Mesenchymal stem cell (in vitro differentiated cells and primary cell): ENCODE results near the gene BRICD5.

ENCODE experiments used
- DNase-seq: peaks from one replicate; pipeline ENCODE4 v3.0.0-alpha.2; 2013
- H2AFZ ChIP-seq: one replicate; pipeline ENCODE4 v1.6.1; 2013; ENCODE audit warnings: low read depth, mild to moderate bottlenecking, control low read depth, inconsistent platforms, low read length, moderate library complexity
- H2AK5ac ChIP-seq: 2 replicates; pipeline ENCODE4 v1.6.1; 2013; ENCODE audit warnings: low read length, moderate library complexity, mild to moderate bottlenecking, inconsistent platforms; ENCODE audit not compliant: severe bottlenecking
- H2BK120ac ChIP-seq: one replicate; pipeline ENCODE4 v1.6.1; 2013; ENCODE audit warnings: low read depth, mild to moderate bottlenecking, inconsistent platforms, low read length, moderate library complexity
- H2BK12ac ChIP-seq, 2 experiments: one replicate each; pipeline ENCODE4 v1.6.1; 2013; ENCODE audit warnings: inconsistent platforms in 2 of 2, low read length in 2 of 2, mild to moderate bottlenecking in 2 of 2, moderate library complexity in 2 of 2, control low read depth in 1 of 2
- H2BK15ac ChIP-seq: one replicate; pipeline ENCODE4 v1.6.1; 2013; ENCODE audit warnings: mild to moderate bottlenecking, low read depth, inconsistent platforms; ENCODE audit not compliant: poor library complexity, severe bottlenecking
- H2BK5ac ChIP-seq: 2 replicates; pipeline ENCODE4 v1.6.1; 2013; ENCODE audit warnings: low read depth, mild to moderate bottlenecking, low read length, control low read depth, inconsistent platforms; ENCODE audit not compliant: poor library complexity, severe bottlenecking
- H3K14ac ChIP-seq, 2 experiments: one replicate each; pipeline ENCODE4 v1.6.1; 2013; ENCODE audit warnings: inconsistent platforms in 2 of 2, low read length in 2 of 2, control low read depth in 1 of 2, mild to moderate bottlenecking in 1 of 2, moderate library complexity in 1 of 2
- H3K18ac ChIP-seq, 2 experiments: one replicate each; pipeline ENCODE4 v1.6.1; 2013; ENCODE audit warnings: inconsistent platforms in 2 of 2, low read length in 2 of 2, control low read depth in 1 of 2, low read depth in 1 of 2, mild to moderate bottlenecking in 1 of 2
- H3K23ac ChIP-seq, 2 experiments: one replicate each; pipeline ENCODE4 v1.6.1; 2013; ENCODE audit warnings: inconsistent platforms in 2 of 2, low read length in 2 of 2, mild to moderate bottlenecking in 2 of 2, moderate library complexity in 2 of 2, control low read depth in 1 of 2
- H3K27ac ChIP-seq: 2 replicates; pipeline ENCODE4 v1.5.1; 2013; ENCODE audit warnings: mild to moderate bottlenecking, moderate library complexity, low read length, control low read depth, inconsistent platforms; ENCODE audit not compliant: poor library complexity, severe bottlenecking
- H3K27me3 ChIP-seq, 2 experiments: 2 replicates each; pipeline versions ENCODE4 v1.6.1 to v1.7.0; 2013; ENCODE audit warnings: low read length in 2 of 2, mild to moderate bottlenecking in 2 of 2, moderate library complexity in 2 of 2, control low read depth in 1 of 2, inconsistent platforms in 1 of 2; ENCODE audit not compliant: control insufficient read depth in 1 of 2, insufficient read depth in 1 of 2
- H3K36me3 ChIP-seq, 2 experiments: 2 replicates each; pipeline versions ENCODE4 v1.6.1 to v1.7.0; 2013; ENCODE audit warnings: low read length in 2 of 2, control low read depth in 1 of 2, inconsistent platforms in 1 of 2, low read depth in 1 of 2, mild to moderate bottlenecking in 1 of 2; ENCODE audit not compliant: insufficient read depth in 2 of 2, control insufficient read depth in 1 of 2
- H3K4ac ChIP-seq, 2 experiments: one replicate each; pipeline ENCODE4 v1.6.1; 2013; ENCODE audit warnings: inconsistent platforms in 2 of 2, low read length in 2 of 2, mild to moderate bottlenecking in 2 of 2, moderate library complexity in 2 of 2, control low read depth in 1 of 2, low read depth in 1 of 2
- H3K4me1 ChIP-seq: 2 replicates; pipeline ENCODE4 v1.6.1; 2013; ENCODE audit warnings: low read depth, low read length, control low read depth; ENCODE audit not compliant: control insufficient read depth, insufficient read depth
- H3K4me2 ChIP-seq: 2 replicates; pipeline ENCODE4 v1.6.1; 2013; ENCODE audit warnings: low read length, mild to moderate bottlenecking, inconsistent platforms; ENCODE audit not compliant: poor library complexity, severe bottlenecking
- H3K4me3 ChIP-seq, 2 experiments: 2 replicates each; pipeline versions ENCODE4 v1.5.1 to v1.7.0; 2013; ENCODE audit warnings: low read length in 2 of 2, mild to moderate bottlenecking in 2 of 2, control low read depth in 1 of 2, low read depth in 1 of 2; ENCODE audit not compliant: insufficient read depth in 1 of 2
- H3K79me1 ChIP-seq: replicated peaks from 2 replicates; pipeline ENCODE4 v1.6.1; 2013; ENCODE audit warnings: mild to moderate bottlenecking, control low read depth, low read length, inconsistent platforms; ENCODE audit not compliant: poor library complexity, severe bottlenecking
- H3K9ac ChIP-seq: 2 replicates; pipeline ENCODE4 v1.7.0; 2013; ENCODE audit warnings: mild to moderate bottlenecking, low read length, moderate library complexity
- H3K9me3 ChIP-seq: 2 replicates; pipeline ENCODE4 v1.7.0; 2013; ENCODE audit warnings: mild to moderate bottlenecking, low read length; ENCODE audit not compliant: control insufficient read depth
- H4K8ac ChIP-seq: one replicate; pipeline ENCODE4 v1.6.1; 2013; ENCODE audit warnings: inconsistent platforms, mild to moderate bottlenecking, low read length, moderate library complexity
- H4K91ac ChIP-seq: one replicate; pipeline ENCODE4 v1.6.1; 2013; ENCODE audit warnings: mild to moderate bottlenecking, low read length, inconsistent platforms
- WGBS: methylation state at CpG from one replicate; pipeline ENCODE4 v1.1.7; 2013; ENCODE audit warnings: mixed read lengths; 5-methylcytosine and 5-hydroxymethylcytosine counted together

Gene BRICD5

GRCh38 chr16:2171601-2172178, 39.0 kb downstream of the BRICD5 start:
- peaks cover 72 to 100% of the 10 kb centered on the region in 2 experiments for H3K36me3 ChIP-seq
- no peak overlapping the region for H4K91ac ChIP-seq
- no peak overlapping the region for H2AK5ac ChIP-seq
- H2BK12ac ChIP-seq = no peak overlapping the region
- no peak overlapping the region for H4K8ac ChIP-seq
- H3K79me1 ChIP-seq = peaks cover 54% of the 10 kb centered on the region
- DNase-seq = no peak
- H3K4ac ChIP-seq = no peak overlapping the region
- H3K18ac ChIP-seq = no peak overlapping the region
- no peak overlapping the region for H3K14ac ChIP-seq
- WGBS = 98% methylated on average over 28 of the region's 28 CpGs
- H2BK120ac ChIP-seq = no peak overlapping the region
- no peak overlapping the region for H2AFZ ChIP-seq
- no peaks in the 10 kb centered on the region for H3K27me3 ChIP-seq
- H3K9ac ChIP-seq = no peak overlapping the region
- H3K9me3 ChIP-seq = no peaks in the 10 kb centered on the region
- H2BK5ac ChIP-seq = no peak overlapping the region
- H3K27ac ChIP-seq = no peak overlapping the region
- H3K23ac ChIP-seq = no peak overlapping the region
- no peak overlapping the region for H2BK15ac ChIP-seq
- H3K4me2 ChIP-seq = no peak overlapping the region
- peaks cover 9% of the 10 kb centered on the region for H3K4me1 ChIP-seq
- H3K4me3 ChIP-seq = no peak overlapping the region

GRCh38 chr16:2170587-2171435, 39.9 kb downstream of the BRICD5 start:
- H3K9me3 ChIP-seq = no peaks in the 10 kb centered on the region
- no peak overlapping the region for H3K4ac ChIP-seq
- H2BK120ac ChIP-seq = no peak overlapping the region
- H3K36me3 ChIP-seq = peaks cover 74 to 100% of the 10 kb centered on the region in 2 experiments
- H4K8ac ChIP-seq = no peak overlapping the region
- no peak overlapping the region for H2BK12ac ChIP-seq
- peaks cover 59% of the 10 kb centered on the region for H3K79me1 ChIP-seq
- no peak for DNase-seq
- H3K23ac ChIP-seq = no peak overlapping the region
- H3K27me3 ChIP-seq = no peaks in the 10 kb centered on the region
- H3K14ac ChIP-seq = no peak overlapping the region
- H3K4me2 ChIP-seq = no peak overlapping the region
- peaks cover 9% of the 10 kb centered on the region for H3K4me1 ChIP-seq
- no peak overlapping the region for H2AFZ ChIP-seq
- 97% methylated on average over 44 of the region's 47 CpGs for WGBS
- no peak overlapping the region for H3K27ac ChIP-seq
- no peak overlapping the region for H2BK15ac ChIP-seq
- H2AK5ac ChIP-seq = no peak overlapping the region
- no peak overlapping the region for H3K9ac ChIP-seq
- H3K18ac ChIP-seq = no peak overlapping the region
- H4K91ac ChIP-seq = no peak overlapping the region
- H2BK5ac ChIP-seq = no peak overlapping the region
- no peak overlapping the region for H3K4me3 ChIP-seq

DNA sequence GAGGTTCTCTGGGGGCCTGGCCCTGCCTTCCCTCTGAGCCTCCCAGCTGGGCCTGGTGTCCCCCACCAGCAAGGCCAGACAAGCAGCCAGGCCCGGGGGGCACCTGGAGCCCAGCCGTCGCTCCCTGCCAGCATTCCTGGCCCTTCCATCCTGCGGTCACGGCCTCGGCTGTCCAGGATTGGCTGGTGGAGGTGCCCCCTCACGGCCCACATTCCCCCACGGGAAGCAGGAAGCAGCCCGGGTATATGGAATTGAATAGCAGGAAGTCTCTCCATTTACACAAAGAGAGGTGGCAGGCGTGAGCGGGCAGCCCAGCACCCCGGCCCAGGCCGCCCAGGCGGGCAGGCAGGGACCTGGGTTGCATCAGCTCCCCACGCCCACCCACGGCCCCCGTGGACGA, 40.6 kb downstream of the BRICD5 start:
- no peak overlapping the region for H3K9ac ChIP-seq
- H3K27me3 ChIP-seq = no peaks in the 10 kb centered on the region
- 94% methylated on average over 18 of the region's 18 CpGs for WGBS
- no peak overlapping the region for H3K27ac ChIP-seq
- no peak overlapping the region for H2AK5ac ChIP-seq
- no peak overlapping the region for H3K18ac ChIP-seq
- H2BK120ac ChIP-seq = no peak overlapping the region
- H4K8ac ChIP-seq = no peak overlapping the region
- H3K4me1 ChIP-seq = peaks cover 9% of the 10 kb centered on the region
- no peak overlapping the region for H3K4me2 ChIP-seq
- peaks cover 60% of the 10 kb centered on the region for H3K79me1 ChIP-seq
- H3K23ac ChIP-seq = no peak overlapping the region
- no peak overlapping the region for H2BK5ac ChIP-seq
- no peak overlapping the region for H4K91ac ChIP-seq
- H3K9me3 ChIP-seq = no peaks in the 10 kb centered on the region
- no peak overlapping the region for H2BK15ac ChIP-seq
- peak overlapping the region in 1 of 2 experiments; percentile 35 for H3K4me3 ChIP-seq
- peaks cover 69 to 100% of the 10 kb centered on the region in 2 experiments for H3K36me3 ChIP-seq
- no peak overlapping the region for H3K14ac ChIP-seq
- no peak overlapping the region for H2AFZ ChIP-seq
- DNase-seq = no peak
- no peak overlapping the region for H3K4ac ChIP-seq
- H2BK12ac ChIP-seq = no peak overlapping the region

DNA sequence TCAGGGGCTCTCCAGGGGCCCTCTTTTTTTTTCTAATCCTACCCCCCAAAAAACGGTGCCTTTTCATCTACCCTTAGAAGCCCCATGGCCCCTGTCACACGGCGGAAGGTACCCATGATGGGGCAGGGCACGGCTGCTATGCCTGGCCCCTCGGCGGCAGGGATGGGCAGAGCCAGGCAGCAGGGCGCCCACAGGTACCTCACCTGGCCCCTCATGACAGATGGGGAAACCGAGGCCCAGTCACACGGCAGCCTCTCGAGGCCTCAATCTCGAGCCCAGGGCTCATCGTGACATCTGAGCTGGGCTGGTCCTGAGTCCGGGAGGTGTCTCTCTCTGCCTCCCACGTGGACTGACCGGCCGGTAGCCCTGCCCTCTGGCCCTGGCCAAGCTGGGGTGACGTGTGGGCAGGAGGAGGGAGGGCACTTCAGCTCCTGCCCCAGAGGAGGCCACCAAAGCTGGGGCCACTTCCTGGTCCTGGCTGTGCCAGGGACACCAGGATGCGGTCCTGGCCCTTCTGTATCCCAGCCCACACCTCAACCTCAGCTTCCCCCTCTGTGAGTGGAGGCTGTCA, 43.5 kb downstream of the BRICD5 start:
- Histone ChIP-seq H3K4me1 (peaks cover 29% of the 10 kb centered on the region), H2BK12ac (no peak overlapping the region), H3K36me3 (peaks cover 47 to 85% of the 10 kb centered on the region in 2 experiments), H2BK120ac (no peak overlapping the region), H2BK5ac (no peak overlapping the region), H3K27me3 (no peaks in the 10 kb centered on the region), H3K14ac (no peak overlapping the region), H4K8ac (no peak overlapping the region), H3K23ac (no peak overlapping the region), H3K4me3 (no peak overlapping the region), H3K27ac (no peak overlapping the region), H3K79me1 (peaks cover 50% of the 10 kb centered on the region), H2BK15ac (no peak overlapping the region), H2AK5ac (no peak overlapping the region), H3K18ac (no peak overlapping the region), H3K4ac (no peak overlapping the region), H3K4me2 (no peak overlapping the region), H3K9me3 (no peaks in the 10 kb centered on the region), H3K9ac (no peak overlapping the region), H2AFZ (no peak overlapping the region), H4K91ac (no peak overlapping the region)
- whole genome bisulfite sequencing = 97% methylated on average over 18 of the region's 18 CpGs
- DNase-seq = no peak
